AG09319 (cell line): Measurements from ENCODE around the gene GRID1.

Experiments used
- DNase-seq: peaks from one replicate; pipeline ENCODE4 v3.0.0-alpha.2; 2010; ENCODE audit warnings: low read depth; ENCODE audit errors: extremely low read depth
- TF ChIP-seq, protein P1 (sequence below): IDR thresholded peaks from 2 replicates; pipeline ENCODE4 v1.5.1; 2011; ENCODE audit warnings: low read depth, mild to moderate bottlenecking, inconsistent platforms, low read length, moderate library complexity

Gene GRID1

DNA sequence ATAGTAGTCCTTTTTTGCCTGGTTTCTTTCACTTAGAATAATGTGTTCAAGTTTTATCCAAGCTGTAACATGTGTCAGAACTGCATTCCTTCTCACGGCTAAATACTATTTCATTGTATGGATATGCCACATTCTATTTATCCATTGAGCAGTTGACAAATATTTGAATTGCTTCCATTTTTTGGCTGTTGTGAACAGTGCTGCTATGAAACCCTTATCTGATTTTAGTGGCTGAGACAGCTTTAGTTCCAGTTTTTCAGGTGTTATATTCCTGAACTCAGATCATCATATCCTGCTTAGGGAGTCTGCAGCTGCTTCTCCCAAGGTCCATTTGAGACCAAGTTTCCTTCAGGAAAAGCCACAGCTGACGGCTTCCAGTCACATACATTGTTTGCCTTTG is 339.2 kb downstream of the GRID1 start:
- no peak for DNase-seq
- TF ChIP-seq, protein P1, sequence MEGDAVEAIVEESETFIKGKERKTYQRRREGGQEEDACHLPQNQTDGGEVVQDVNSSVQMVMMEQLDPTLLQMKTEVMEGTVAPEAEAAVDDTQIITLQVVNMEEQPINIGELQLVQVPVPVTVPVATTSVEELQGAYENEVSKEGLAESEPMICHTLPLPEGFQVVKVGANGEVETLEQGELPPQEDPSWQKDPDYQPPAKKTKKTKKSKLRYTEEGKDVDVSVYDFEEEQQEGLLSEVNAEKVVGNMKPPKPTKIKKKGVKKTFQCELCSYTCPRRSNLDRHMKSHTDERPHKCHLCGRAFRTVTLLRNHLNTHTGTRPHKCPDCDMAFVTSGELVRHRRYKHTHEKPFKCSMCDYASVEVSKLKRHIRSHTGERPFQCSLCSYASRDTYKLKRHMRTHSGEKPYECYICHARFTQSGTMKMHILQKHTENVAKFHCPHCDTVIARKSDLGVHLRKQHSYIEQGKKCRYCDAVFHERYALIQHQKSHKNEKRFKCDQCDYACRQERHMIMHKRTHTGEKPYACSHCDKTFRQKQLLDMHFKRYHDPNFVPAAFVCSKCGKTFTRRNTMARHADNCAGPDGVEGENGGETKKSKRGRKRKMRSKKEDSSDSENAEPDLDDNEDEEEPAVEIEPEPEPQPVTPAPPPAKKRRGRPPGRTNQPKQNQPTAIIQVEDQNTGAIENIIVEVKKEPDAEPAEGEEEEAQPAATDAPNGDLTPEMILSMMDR = no peak

DNA sequence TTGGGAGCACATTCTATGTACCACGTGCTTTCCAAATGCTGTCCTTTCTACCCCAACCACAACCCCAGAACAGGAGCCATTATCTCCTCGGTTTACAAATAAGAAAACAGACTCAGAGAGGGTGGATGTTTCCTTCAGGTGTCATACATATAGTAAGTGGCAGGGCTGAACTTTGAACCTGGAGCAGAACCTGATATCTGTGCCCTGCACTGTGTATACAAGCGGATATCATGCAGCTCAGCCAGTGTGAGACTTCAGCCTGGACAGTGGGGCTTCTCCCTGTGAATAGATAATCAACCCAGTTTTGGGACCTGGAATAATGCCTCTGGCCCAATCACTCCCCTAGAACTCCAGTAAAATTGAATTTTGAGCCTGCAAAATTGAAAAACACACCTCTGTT is 341.1 kb downstream of the GRID1 start:
- TF ChIP-seq, protein P1 = no peak
- DNase-seq = no peak

DNA sequence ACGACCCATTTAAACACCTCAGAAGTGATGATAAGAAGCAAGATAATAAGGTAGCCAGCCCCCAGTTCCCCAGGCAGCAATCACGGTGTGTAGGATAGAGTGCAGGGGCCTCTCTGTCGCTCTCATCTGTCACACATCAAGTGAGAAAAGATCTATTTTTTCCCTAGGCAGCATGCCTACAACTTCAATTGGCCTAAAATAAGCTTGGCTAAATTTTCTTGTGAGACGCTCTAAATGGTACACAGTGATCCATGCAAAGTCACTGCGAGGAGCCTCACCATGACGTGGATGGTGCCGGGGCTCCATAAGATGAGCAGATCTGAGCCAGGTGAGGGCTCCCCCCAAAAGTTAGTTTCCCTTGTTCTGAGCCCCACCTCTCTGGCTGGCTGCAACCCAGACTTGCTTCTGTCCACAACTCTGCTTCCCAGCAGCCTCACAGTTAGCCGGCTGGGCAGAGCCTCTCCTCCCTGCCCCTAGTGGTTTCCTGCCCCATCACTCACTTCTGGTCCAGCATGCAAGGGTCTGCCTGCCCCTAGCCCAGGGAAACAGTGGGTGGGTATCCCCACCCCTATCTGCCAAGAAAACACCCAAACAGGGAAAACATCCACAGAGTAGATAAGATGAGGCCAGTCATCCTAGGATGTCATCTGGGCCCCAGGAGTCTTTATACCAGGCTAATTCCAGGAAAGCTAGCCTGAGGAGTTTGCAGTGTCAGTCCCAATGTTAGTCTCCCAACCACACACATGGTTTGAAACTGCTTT is 342.1 kb downstream of the GRID1 start:
- TF ChIP-seq, protein P1 = no peak

DNA sequence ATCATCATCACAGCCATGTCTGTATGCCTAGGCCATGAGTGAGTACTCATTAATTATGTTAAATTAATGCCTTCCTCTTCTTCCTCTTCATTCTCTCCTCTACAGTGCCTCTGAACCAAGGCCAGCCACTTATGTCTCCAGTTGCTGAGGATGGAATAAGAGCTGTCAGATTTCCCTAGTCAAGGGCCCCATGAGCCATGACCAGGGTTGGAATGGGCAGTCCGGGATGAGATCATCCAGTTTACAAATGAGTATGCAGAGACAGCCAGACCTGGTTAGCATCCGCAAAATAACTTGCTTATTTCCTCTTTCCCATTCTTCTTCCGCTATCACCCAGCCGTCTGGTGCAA is 342.7 kb downstream of the GRID1 start:
- TF ChIP-seq, protein P1 = no peak
- no peak for DNase-seq

More for the DNA sequence above, 342.1 kb downstream of the GRID1 start:
- no peak for DNase-seq

DNA sequence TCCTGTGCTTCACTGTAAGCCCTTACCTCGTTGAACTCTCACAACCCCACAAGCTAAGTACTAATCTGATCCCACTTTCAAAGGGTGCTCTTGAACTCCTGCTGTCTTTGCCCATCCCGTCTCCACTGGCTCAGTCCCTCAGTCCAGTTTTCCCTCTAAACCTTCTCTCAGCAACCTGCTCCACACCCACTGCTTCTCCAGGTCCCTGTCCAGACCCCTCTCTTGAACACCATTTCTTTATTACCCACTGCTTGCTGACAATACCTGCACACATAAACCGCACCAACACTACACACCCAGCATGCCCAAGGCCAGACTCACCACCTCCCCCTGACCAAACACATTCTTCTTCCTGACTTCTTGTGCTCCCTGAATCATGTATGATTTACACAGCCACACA is 343.3 kb downstream of the GRID1 start:
- DNase-seq = no peak
- TF ChIP-seq, protein P1 = no peak

DNA sequence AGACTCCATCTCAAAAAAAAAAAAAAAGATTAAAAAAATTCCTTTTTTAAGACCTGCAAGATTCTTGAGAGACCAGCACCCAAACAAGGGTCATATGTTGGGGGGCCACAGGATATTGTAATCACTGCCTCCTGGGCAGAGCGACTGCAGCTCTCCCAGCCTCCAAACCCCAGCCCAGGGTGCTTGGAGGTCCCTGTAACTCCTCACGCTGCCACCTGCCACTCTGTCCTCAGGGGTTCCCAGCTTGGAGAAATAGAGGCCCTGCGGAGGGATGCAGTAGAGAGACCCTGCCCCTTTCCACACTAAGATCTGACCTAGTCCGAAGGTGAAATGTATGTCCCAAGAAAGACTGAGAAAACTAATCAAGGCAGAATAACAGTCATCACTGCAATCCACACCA is 343.7 kb downstream of the GRID1 start:
- no peak for DNase-seq
- TF ChIP-seq, protein P1 = no peak

DNA sequence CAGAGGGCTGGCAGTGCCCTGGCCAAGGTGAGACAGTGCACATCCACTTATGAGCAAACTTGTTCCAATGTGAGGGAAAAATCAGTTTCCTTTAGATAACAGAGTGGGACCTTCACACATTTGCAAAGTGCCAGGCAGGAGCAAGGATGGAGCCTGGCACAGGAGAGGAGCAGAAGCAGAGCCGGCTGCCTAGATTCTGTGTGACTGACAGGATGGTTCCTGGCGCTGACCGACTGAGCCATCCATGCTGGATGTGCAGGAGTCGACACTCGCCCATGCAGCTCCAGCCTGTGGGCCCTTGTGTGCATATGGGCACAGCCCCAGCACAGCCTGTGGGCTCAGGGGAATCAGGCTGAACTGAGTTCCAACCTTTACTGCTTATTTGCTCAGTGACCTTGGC is 346.5 kb downstream of the GRID1 start:
- no peak for DNase-seq
- TF ChIP-seq, protein P1 = no peak
